ENCODE data around the gene CMSS1.

CMSS1 gene

GRCh38 chr3:99875929-99876841 is 58.5 kb downstream of the CMSS1 start:
- DNase-seq = peak; percentile 96

- no peak for DNase-seq
Measured at GRCh38 chr3:99877031-99877579, 59.4 kb downstream of the CMSS1 start.

- DNase-seq = no peak
Measured at GRCh38 chr3:99878005-99878404, 60.3 kb downstream of the CMSS1 start.

GRCh38 chr3:99879275-99879674 is 61.6 kb downstream of the CMSS1 start:
- no peak for DNase-seq

GRCh38 chr3:99881121-99881524 is 63.5 kb downstream of the CMSS1 start:
- DNase-seq = no peak

GRCh38 chr3:99882436-99883137 is 64.9 kb downstream of the CMSS1 start:
- DNase-seq = no peak

GRCh38 chr3:99883138-99883461 is 65.4 kb downstream of the CMSS1 start:
- DNase-seq = no peak

- no peak for DNase-seq
Measured at GRCh38 chr3:99883693-99884092, 66.0 kb downstream of the CMSS1 start.

GRCh38 chr3:99884484-99884883 is 66.8 kb downstream of the CMSS1 start:
- DNase-seq = no peak

- DNase-seq = no peak
Measured at GRCh38 chr3:99885085-99885484, 67.4 kb downstream of the CMSS1 start.

GRCh38 chr3:99885851-99886250 is 68.2 kb downstream of the CMSS1 start:
- no peak for DNase-seq

- DNase-seq = no peak
Measured at GRCh38 chr3:99891610-99892285, 74.1 kb downstream of the CMSS1 start.

GRCh38 chr3:99892332-99892731 is 74.7 kb downstream of the CMSS1 start:
- DNase-seq = no peak

GRCh38 chr3:99895131-99895696 is 77.6 kb downstream of the CMSS1 start:
- no peak for DNase-seq

GRCh38 chr3:99895703-99896441 is 78.2 kb downstream of the CMSS1 start:
- no peak for DNase-seq

- no peak for DNase-seq
Measured at GRCh38 chr3:99896482-99896881, 78.8 kb downstream of the CMSS1 start.

- no peak for DNase-seq
Measured at GRCh38 chr3:99899603-99900002, 81.9 kb downstream of the CMSS1 start.

- DNase-seq = no peak
Measured at GRCh38 chr3:99900248-99900647, 82.6 kb downstream of the CMSS1 start.

GRCh38 chr3:99901200-99901926 is 83.7 kb downstream of the CMSS1 start:
- DNase-seq = no peak

- no peak for DNase-seq
Measured at GRCh38 chr3:99902091-99902490, 84.4 kb downstream of the CMSS1 start.

- no peak for DNase-seq
Measured at GRCh38 chr3:99903869-99904268, 86.2 kb downstream of the CMSS1 start.
